ENCODE data around the gene CLCNKA.
"Not testable (repeated sequence)": the region's sequence is repeated elsewhere in the genome, so short reads cannot be mapped to it uniquely, and the experiment has no call there.

CLCNKA gene

DNA sequence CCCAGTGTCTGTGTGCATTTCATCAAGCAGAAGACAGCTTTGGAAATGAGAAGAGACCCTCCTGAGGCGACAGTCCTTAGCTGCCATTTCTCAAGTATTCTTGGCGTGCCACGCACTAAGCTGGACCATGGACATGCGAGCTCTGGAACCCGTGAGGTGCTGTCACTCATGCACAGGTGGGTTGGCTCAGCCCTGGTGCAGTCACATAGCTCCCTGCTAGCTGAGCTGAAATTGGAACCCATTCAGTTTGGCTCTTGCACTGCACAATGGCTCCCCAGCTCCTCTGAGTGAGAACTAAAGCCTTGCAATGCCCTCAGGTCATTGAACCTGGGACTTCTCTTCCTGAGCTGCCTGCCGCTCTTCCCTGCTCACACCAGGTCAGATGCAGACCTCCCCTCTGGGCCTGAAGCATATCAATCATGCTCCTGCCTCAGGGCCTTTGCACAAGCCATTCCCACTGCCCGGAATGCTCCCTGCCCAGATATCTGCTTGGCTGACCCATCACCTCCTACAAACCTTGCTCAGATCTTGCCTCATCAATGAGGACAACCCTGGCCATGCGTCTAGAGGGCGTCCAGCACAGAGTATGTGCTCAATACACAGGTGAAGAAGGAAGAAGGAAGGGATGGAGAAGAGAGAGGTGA, 24.1 kb upstream of the CLCNKA start:
- no peak for ATAC-seq

DNA sequence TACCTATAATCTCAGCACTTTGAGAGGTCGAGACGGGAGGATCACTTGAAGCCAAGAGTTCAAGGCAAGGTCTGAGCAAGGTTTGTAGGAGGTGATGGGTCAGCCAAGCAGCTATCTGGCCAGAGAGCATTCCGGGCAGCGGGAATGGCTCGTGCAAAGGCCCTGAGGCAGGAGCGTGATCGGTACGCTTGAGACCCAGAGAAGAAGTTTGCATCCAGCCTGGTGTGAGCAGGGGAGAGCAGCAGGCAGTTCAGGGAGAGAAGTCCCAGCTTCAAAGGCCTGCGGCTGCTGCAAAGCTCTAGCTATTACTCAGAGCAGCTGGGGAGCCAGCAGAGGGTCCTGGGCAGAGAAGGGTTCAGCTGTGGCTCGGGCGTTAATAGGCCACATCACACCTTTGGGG, 22.9 kb upstream of the CLCNKA start:
- ATAC-seq = no peak

DNA sequence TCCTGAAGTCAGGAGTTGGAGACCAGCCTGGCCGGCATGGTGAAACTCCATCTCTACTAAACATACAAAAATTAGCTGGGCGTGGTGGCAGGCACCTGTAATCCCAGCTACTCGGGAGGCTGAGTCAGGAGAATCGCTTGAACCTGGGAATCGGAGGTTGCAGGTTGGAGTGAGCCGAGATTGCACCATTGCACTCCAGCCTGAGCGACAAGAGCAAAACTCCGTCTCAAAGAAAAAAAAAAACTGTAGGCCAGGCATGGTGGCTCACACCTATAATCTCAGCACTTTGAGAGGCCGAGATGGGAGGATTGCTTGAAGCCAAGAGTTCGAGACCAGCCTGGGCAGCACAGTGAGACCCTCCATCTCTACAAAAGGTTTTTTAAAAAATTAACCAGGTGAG, 20.6 kb upstream of the CLCNKA start:
- ATAC-seq = not testable (repeated sequence)

DNA sequence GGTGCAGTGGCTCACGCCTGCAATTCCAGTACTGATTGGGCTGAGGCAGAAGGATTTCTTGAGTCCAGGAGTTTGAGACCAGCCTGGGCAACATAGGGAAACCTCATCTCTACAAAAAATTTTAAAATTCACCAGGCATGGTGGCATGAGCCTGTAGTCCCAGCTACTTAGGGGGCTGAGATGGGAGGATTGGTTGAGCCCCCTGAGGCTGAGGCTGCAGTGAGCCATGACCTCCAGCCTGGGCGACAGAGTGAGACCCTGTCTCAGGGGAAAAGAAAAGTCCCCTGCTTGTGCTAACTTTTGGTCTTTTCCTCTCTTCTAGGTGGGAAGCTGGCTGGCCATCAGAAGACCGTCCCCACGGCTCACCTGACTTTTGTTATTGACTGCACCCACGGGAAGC, 16.2 kb upstream of the CLCNKA start:
- ATAC-seq = no peak

DNA sequence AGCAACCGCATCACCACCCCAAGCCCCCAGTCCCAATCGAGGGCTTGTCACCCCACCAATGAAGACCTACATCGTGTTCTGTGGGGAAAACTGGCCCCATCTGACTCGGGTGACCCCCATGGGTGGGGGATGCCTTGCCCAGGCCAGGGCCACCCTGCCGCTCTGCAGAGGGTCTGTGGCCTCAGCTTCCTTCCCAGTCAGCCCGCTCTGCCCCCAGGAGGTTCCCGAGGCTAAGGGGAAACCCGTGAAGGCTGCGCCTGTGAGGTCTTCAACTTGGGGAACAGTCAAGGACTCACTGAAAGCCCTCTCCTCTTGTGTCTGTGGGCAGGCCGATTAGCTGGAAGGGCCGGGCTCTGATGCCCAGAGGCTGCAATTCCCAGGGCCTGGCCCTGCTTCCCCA, 15.8 kb upstream of the CLCNKA start:
- no peak for ATAC-seq

DNA sequence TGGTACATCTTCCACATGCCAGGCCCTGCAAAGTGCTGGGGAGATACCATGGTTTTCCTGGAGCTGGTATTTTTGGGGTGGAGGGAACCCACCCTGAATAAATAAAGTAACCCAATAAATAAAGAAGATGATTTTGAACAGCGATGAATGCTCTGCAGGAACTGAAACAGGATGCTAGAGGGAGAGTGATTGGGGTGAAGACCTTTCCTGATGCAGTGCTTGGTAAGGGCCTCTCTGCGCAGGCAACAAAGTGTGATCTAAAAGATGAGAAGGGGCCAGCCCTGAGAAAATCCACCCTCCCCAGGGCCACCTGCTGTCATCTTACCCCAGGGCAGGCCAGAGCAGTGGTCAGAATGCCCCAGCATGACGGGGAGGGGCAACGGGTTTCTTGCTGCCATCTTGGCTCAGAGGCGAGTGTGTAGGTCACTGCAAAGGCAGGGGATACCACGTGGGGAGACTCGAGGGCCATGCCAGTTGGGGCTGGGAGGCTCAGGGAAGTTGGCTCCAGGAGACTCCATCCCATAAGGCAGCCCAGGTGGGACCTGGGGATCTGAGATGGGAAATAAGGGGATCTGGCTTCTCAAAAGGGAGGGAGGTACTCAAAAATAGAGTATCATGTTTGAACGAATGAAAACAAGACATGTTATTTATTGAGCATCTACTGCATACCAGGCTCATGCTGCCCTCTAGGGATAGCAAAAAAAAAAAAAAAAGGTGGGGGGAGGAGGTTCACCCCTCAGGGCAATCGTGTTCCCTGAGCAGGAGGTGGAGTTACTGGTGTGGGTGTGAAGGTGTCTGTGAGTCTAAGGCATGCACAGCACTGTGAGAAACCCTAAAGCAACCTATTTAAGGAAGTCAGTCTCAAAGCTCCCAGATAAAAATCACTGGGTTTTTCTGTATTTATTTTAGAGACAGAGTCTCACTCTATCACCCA, 15.0 kb upstream of the CLCNKA start:
- ATAC-seq = peak; percentile 38 to 73

DNA sequence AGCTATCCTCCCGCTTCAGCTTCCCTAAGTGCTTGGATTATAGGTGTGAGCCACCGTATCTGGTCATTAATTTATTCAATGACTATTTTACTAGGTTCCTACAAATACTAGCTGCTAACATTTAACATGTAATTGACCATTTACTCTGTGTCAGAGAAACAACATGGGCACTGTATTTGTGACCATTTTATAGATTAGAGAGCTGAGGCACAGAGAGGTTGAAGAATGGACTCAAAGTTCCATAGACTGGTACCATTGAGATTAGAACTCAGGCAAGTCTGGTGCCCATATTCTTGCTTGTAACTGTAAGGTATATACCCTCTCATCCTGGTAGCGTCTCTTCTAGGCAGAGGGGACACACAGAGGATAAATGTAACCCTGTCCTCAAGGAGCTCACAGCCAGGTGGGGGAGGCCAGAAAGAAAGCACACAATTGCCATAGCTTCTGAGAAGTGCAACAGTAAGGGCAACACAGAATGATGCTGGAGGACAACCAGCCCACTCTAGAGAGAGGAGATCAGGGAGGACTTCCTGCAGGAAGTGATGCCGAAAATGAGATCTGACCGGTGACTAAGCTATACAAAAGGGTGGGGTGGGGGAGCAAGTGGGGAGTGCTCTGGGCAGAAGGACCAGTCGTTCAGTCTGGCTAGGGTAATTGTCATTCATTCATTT, 14.0 kb upstream of the CLCNKA start:
- ATAC-seq = no peak

DNA sequence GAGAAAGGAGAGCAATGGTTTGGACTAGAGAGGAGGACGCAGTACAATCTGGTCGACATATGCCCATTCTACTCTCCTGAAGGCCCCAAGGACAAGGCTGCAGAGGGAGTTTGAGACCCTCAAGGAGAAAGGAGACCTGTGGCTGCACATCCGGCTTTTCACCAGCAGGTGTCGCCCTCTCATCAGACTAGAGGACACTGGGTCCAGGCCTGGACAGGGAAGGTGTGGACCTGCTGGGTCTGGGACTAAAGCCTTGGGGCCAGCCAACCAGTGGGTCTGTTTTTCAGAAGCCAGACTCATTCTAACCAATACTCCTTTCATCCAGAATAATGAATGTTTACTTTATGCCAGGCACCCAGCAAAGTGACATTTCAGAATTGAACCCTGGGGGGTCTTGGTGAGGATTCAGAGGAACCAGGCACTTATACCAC, 12.8 kb upstream of the CLCNKA start:
- peak in 1 of 2 donors; percentile 41 for ATAC-seq

DNA sequence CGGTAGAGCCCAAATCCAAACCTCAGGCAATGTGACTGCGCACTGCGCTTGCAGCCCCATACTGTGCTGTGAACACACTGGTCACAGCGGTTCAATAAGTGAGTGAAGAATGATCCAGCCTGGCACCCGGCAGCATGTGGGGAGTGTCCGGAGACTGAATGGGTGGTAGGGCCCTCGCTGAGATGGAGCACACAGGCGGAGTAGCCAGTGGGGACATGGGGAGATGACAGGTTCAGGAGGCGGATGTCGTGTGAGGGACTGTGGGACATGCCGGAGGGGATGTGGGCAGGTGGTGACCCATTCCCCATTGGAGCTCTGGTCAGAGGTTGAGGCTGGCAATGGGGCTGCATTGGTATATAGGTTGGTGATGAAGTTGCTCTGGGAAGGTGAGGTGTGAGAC, 12.2 kb upstream of the CLCNKA start:
- no peak for ATAC-seq

DNA sequence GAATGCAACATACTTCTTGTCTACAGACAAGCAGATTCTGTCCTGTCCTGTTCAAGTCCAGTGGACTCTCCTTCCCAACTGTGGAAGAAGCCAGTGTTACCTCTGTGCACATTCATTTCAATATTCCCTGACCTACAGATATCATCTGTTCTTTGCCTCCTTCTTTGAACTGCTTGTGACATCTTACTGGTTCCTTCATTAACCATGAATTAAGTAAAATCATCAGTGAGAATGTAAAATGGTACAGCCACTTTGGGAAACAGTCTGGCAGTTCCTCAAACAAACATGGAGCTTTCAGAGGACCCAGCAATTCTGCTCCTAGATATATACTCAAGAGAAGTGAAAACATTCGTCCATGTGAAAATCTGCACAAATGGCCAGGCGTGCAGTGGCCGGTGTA, 11.0 kb upstream of the CLCNKA start:
- ATAC-seq = no peak

DNA sequence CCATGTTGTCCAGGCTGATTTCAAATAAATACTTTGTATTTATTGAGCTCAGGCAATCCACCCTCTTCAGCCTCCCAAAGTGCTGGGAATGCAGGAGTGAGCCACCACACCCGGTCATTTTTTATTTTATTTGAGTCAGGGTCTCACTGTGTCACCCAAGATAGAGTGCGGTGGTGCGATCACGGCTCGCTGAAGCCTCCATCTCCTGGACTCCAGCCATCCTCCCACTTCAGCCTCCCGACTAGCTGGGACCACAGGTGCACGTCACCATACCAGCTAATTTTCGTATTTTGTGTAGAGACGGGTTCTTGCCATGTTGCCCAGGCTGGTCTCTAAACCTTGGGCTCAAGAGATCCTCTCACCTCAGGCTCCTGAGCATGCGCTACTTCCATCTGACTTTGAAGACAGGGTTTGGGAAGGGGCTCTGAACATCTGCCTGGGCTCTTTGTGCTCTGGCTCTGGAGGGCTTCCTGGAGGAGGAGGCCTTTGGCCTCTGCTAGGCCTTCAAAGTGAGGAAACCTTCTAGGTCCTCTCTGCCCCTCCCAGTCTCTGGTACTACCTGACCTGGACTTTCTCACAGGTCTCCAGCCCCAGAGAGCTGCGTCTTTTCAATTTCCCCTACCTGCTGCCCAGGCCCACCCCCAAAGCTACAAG, 9.8 kb upstream of the CLCNKA start:
- ATAC-seq = no peak

DNA sequence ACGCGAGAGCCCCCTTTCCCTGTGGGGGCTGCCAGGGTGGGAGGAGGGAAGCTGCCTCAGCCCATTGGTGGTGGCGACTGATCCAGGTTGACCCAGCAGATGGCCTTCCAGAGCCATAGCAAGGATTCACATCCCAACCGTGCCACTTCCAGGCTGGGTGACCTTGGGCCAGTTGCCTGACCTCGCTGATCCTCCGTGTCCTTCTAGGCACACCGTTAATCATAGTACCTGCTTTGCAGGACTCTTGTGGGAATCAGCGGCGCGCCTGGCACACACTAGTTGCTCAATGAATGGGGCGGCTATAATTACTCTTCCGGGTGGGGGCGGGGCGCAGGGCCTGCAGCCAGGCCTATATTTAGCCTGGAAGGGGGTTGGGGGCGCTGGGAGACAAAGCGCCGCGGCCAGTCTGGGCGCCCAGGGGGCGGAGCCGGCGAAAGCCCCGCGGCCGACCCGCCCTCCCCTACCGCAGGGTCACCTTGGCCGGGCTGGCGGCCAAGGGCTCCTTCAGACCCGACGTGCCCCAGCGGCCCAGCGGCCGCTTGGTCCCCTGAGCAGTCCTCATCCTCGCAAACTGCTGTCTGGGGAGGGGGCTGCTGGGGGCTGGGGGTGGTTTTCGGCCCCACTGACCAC, 9.1 kb upstream of the CLCNKA start:
- ATAC-seq = peak; percentile 26 to 44

DNA sequence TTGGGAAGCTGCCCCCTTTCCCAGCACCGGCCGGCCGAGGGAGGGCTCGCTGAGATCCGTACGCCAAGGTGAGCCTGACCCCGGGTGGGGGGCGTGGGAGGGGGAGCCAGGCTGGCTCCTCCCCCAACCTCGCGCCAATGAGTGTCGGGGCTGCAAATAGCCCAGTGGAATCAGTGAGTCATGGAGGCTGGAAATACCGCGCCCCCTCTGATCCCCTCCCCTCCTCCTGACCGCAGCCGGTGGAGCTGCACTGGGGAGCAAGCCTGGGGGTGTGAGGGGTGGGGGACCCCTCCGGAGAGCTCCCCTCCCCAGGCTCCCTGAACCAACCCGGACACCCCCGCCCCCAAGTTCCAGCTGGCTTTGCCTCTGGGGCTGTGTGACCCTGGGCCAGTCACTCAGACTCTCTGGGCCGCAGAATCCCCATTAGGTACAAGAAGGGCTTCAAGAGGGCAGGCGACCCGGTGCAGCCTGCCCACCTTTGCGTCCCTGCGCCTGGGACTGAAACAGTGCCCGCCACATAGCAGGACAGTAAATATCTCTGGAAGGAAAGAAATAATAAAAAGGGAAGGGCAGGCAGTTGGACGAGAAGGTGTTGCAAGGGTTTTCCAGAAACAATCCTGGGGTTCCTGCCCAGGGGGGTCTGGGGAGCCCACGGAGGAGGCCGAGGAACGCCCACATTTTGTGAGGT, 8.5 kb upstream of the CLCNKA start:
- peak; percentile 64 to 70 for ATAC-seq

DNA sequence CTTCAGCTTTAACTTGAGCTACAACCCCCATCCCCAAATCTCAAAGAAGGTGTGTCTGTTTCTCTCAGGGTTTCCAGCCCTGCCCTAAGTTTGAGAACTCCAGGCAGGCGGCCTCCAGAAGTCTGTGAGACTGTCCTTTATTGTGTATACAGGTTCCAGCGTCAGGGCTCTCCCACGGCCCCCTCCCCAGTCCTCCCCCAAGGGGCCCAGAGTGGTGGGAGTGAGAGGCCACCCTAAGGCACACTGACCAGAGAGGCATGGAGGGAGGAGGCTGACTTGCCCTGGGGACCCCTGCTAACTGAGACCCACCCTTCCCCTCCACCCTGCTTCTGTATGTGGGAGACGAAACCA, 8.0 kb upstream of the CLCNKA start:
- no peak for ATAC-seq

DNA sequence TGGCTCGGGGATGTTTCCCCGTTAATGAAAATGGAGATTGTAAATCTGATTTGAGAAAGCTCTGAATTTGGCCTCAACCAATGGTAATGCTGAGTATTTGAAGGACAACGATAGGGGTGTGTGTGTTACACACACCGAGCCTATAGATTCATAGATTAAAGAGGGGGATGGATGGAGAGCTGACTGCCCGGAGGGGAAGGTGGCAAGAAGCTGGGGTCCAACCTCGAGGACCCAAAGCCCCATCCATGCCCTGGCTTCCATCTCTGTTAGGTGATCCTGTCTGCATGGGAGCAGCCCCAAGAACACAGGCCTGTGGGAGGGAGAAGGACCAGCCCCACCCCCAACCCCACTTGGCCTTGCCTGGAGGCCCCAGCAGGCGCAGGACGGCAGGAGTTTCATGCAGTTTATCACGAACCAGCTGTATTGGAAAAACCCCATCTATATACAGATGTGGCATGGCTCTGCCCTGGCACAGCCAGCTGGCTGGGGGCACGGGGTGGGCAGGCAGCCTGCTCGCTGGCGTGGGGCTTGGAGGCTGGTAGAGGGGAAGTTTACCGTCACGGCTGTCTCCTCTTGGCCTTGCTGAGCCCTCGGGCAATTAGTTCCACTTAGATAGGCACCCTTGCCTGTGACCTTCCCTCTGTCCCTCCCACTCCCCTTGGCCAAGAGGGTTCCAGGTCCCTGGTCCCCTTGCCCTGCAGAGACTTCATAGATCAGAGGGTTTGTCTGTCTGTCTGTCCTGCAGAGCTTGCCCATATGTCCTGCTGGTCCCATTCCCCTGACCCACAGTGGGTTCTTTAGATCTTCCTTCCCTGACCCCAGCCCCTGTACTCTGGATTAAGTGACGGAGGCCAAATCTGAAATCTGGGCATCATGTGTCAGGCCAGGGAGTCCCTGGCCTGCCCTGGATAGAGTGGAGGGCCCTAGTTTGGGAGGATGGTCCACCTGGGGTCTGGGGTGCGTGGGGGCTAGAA, 7.0 kb upstream of the CLCNKA start:
- no peak for ATAC-seq

DNA sequence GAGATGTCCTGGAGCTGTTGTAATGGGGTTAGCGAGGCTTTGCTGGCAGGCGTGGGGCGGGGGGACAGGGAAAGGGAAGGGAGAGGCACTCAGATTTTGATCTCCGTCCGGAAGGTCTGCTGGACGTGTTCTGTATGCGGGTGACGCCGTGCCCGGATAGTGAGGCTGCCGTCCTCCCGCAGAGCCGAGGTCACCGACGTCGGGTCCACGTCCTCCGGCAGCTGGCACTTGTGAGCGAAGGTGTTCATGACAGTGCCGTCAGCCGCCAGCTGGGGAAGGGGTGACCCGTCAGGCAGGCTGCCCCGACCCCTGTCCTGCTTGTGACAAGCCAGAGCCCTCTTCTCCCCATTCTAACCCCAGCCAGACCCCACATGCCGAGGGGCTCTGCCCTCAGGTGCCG, 6.3 kb upstream of the CLCNKA start:
- ATAC-seq = no peak

DNA sequence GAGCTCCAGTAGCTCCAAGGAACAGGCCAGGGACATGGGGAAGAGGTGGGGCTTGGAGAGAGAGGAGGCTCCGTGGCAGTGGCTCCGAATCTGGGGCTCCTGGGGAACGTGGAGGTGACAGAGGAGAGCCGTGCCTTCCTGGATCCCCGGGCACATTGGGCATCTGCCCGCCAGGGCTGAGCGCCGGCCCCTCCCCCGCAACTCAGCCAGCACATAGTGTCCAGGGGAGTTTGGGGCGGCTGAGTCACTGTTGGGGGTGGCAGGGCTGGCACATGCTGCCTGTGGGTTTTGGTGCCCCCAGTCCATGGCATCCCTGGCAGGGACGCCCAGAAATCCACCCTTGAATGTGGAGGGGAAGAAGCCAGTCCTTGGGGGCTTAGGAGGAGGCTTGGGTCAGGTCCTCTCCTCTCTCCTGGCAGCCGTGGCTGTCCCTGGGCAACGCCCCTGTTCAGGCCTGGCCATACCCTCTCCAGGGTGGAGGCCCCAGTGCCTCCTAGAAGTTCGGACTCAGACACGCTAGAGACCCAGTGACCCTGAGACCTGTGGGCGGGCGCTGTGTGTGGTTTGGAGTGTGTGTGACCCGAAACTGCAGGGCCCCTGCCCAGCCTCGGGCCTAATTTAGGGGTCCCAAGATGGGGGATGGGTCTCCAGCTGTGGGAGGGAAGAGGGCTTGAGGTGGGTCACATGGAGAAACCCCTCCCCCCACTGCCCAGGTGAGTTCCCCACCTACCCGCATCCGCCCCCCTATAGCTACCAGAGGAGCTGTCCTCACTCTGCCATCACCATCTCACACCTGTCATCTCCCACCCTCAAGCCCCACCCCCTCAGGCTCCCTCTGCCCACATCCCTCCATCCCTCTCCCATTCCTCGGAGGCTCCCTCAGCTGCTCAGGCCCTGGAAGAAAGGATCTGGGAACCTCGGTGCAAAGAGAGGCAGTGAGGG, 5.6 kb upstream of the CLCNKA start:
- ATAC-seq = no peak

DNA sequence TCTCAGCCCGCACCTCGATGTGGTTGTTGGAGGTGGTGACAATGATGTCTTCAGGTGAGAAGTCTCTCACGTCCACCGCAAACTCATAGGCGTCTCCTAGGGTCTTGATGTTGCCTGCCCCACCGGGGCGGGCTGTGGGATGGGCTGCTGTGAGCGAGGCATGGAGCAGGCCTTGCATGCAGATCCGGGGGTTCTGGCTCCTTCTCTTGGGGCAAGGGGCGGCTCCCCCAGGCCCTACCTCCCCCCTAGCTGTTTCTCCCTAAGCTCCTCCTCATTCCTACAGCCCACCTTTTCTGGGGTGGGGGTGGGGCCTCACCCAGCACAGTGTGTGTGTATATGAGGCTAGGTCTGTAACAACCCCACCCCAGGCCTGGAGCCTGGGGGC, 4.8 kb upstream of the CLCNKA start:
- ATAC-seq = no peak

DNA sequence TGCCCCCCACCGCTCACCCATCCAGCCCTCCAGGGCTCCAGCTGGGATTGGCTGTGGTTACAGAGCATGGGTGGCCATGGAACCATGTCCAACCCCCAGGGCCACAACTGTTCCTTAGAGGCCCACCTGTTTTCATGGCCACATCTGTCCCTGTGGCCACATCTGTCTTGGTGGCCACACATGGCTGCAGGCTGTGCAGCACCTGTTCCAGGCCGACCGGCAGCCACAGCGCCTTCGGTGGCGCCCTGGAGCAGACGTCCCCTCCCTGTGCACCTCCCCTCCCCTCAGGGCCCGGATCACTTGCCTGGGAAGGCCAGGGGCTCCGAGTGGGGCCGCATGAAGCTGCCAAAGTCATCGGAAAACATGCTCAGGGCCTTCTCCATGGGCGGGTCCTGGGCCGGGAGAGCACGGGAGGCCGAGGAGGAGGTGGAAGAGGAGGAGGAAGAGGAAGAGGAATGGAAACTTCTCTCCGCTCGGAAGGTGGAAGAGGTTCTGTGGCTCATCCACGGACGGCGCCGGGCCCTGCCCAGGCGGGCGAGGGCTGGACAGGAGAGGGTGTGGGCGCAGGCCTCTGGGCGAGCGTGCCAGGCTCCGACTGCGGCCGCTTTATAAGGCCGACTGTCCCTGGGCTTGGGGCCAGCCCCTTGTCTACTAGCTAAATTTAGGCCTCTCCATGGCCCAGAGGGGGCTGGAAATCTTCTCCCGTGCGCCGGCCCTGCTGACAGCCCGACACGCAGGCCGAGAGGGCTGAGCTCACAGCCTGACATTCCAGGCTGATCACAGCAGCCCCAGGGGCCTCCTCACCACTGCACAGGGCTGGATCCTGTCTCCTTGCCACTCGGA, 4.2 kb upstream of the CLCNKA start, which contains the start of gene HSPB7:
HSPB7 (minus strand) TSS at position 583 of the 843 bp plus-strand sequence; CDS start at position 503, 80 bp downstream.
- no peak for ATAC-seq

All from activated CD4-positive, CD25-positive, alpha-beta regulatory T cell treated with anti-CD3 and anti-CD28 coated beads, Interleukin-2, amount 50 U/mL, for 24 hours (primary cell).